ENCODE results near the gene MAL.

The MAL gene

DNA sequence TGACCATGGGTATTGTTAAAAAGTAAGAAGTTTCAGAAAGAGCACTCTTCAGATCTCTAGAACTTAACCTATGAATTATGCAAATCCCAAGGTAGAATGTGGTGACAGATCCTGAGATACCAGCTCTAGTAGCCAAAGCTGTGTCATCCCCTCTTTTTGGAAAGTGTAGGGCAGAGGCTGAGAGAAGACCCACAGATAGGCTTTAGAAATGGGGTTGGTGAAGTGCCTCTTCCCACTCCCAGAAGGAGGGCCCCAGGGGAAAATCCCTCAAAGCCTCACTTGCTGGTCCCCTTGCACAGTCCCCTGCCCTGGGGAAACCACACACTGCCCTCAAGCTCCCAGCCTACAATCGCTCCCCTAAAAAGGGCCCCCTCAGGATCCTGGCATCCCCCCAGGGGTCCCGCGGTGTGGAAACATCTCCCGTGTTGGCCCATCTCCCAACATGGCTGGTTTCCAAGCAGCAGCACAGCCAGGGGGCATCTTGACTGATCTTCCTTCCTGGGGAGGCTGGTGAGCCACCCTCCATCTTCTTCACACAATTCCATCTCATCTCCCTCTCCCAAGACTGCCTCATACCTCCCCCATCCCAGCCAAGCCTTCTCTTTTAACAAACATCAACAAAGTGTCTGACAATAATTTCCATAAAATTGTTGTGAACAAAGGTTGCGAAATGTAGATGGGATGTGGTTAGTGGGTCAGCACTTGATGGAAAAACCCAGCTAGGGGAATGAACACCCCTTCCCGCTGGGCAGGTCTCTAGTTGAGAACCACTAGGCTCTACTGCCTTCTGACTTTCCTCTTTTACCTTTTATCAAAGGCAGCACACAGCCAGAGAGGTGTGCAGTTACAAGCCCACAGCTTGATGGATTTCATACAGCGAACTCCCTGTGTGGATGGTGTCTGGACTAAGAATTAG, 25.1 kb downstream of the MAL start:
- no peak for DNase-seq

DNA sequence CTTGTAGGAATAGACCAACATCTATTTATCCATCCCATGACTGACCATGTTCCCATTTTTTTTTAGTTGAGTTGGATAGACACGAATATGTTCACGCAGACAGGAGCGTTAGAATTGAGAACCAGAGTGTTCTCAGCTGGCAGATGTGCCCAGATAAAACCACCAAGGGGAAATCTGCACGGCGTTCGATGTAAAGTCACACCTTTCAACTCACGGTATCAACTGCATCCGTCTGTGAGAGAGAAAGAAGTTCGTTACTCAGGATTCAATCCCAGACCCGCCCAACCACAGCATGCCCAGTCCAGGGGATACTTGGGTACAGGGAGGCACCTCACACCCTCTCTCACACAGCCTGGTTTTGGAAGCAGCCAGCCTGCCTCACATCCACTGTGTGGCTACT, 26.1 kb downstream of the MAL start:
- DNase-seq, result no peak

GRCh38 chr2:95052307-95052706, 26.8 kb downstream of the MAL start:
- DNase-seq, result no peak

DNA sequence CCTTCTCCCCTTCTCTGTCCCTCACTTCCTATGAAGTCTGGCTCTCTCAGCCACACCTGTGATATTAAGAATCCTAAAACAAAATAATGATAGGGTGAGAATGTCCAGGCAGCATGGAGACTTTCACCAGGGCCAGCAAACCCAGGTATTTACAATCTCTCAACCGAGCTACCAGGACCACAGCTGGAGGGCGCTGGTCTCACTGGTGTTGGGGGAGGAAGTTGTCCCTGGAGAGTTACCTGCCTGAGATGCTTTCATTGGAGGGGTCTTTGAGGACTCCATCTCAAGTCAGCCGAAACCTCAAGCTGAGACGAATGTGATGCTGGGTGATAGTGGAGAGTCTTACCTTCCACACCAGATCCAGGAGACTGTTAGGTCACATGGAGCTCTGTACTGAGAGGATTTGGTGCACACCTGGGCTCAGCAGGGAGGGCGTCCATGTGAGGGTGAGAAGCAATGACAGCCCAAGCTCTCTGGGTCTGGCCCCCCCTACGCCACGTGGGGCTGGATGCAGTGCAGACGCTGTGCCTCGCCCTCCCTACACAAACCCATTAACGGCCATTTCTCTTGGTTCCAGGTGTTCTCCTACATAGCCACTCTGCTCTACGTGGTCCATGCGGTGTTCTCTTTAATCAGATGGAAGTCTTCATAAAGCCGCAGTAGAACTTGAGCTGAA, 27.4 kb downstream of the MAL start:
- DNase-seq, result no peak

DNA sequence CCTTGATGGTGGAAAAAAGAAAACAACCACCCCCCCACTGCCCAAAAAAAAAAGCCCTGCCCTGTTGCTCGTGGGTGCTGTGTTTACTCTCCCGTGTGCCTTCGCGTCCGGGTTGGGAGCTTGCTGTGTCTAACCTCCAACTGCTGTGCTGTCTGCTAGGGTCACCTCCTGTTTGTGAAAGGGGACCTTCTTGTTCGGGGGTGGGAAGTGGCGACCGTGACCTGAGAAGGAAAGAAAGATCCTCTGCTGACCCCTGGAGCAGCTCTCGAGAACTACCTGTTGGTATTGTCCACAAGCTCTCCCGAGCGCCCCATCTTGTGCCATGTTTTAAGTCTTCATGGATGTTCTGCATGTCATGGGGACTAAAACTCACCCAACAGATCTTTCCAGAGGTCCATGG, 28.0 kb downstream of the MAL start:
- DNase-seq, result no peak

DNA sequence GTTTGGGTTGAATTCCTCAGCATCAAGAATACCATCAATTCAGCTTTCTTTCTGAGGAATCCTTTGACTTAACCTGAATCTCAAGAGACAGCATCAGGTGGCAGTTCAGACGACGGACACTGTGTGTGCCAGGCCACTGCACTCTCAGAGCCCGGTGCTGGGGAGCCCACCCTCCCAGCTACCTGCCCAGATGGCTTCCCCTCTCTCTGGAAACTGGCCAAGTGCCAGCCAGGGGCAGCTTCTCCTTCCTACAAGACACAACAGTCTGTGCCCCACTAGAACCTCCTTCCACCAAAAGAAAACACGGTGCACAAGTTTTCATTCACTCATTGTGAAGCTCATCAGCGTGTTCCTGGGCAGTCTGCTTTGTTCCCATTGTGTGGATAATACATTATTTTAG, 28.5 kb downstream of the MAL start:
- no peak for DNase-seq

- DNase-seq, result no peak
Observed at GRCh38 chr2:95055262-95055661, 29.8 kb downstream of the MAL start.

- DNase-seq, result no peak
Observed at GRCh38 chr2:95056044-95056443, 30.5 kb downstream of the MAL start.

GRCh38 chr2:95056461-95057459, 31.3 kb downstream of the MAL start:
- peak in 1 of 2 donors; percentile 46 for DNase-seq

- peak; percentile 88 to 94 for DNase-seq
Observed at GRCh38 chr2:95057535-95058370, 32.2 kb downstream of the MAL start.

DNA sequence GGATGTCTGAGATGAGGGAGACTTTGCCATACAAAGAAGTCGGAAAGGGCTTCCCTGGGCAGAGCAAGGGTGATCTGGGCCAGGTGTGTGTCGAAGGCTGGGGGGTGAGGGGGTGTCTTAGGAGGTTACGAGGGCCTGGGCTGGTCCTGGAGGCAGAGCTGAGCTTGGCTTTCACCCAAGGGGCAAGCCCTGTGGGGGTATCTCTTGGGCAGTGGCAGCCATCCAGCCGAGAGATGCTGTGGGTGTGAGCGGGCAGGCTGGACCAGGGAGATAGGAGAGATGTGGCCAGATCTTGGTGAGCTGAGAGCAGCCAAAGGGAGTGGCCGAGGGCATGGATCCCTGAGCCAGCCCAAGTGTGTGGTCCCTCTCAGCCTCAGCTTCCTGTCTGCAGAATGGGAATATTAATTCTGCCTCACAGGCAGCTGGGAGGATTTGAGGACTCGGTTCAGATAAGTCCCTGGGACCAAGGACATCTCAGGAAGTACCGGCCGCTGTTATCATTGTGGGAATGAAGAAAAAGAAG, 33.0 kb downstream of the MAL start:
- no peak for DNase-seq

DNA sequence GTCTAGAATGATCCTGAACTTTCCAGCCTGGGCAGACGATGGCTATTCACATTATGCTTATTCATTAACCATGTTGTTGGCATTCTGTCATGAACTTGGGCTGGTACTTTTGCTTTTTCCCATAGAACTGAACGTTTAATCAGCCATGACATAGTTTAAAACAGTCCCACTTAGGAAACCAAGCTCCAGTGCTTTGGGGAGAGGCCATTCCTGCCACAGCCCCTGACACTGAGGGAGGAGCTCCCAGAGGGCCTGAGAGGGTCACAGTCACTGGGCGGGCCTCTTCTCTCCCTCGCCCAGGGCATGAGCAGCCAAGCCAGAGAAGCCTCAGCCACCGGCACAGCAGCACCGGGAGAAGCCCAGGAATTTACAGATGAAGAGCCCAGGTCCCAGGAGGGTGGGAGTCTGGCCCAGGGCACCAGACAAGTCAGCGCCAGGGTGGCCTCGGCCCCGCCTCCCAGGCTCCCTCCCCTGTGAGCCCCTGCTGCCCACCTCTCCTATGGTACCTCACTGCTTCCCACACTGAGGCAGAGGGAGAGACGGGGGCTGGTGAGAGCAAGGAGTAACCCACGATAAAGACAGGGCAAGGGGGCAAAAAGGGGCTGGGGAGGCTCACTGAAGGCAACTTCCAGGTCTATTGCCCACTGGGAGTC, 33.6 kb downstream of the MAL start:
- DNase-seq, result no peak

GRCh38 chr2:95059656-95060370, 34.3 kb downstream of the MAL start:
- DNase-seq, result no peak

GRCh38 chr2:95060446-95061118, 35.1 kb downstream of the MAL start:
- DNase-seq, result peak; percentile 67 to 78

- DNase-seq, result no peak
Observed at GRCh38 chr2:95061119-95061512, 35.6 kb downstream of the MAL start.

DNA sequence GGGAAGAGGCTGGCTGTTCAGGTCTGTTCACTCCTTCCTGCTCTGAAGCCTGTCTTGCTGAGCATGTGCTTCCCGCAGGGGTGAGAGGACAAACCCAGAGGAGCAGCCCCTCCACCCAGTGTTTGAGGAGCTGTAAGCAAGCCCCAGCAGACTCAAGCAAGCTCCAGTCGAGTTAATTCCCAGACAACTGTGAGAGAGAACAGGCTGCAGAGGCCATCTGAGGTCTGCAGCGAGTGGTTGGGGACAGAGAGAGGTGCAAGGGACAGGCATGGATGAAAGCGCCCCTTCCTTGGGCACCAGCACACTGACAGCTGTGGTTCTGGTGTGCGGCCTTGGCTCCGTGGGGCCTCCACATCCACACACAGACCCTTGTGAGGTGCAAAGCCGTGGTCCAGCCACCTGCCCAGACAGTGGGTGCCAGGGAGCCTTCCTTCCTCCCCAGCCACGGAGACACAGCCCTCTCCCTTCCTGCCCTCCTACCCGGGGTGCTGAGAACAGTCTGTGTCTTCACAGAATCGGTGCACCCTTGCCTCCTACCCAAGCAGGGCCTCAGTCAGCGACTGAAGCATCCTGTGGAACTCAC, 36.2 kb downstream of the MAL start:
- DNase-seq, result no peak

DNA sequence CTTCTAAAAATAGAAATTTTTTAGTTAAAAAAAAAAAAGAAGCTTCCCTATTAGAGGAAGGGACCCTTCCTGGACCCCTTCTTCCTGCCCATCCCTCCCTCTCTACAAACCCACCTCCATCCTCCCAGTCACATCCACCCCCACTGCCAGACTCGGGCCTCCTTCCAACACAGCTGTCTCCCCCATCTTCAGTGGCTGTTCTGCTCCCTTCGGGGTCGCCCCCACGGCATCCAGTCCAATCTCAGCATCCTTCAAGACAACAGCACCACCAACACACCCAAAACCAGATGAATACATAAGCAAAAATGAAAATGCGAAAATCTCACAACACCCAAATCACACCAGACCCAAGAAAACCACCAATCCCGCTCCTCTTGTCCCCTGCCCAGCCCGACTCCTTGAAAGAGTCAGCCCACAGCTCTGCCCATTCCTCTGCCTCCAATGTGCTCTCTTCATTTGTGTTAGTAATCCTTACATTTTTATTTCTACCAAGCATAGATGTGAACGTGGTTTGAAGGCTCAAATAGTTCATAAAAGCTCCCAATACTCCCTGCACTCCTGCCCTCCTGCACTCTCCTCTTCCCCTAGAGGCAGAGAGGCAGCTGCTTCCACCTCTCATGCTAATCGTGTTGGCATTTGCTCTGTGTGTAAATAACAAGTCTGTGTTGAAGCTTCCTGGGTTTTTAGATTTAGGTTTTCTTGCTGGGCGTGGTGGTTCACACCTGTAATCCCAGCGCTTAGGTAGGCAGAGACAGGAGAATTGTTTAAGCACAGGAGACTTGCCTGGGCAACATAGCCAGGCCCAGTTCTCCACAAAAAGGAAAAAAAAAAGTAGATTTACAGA, 37.0 kb downstream of the MAL start:
- peak in 1 of 2 donors; percentile 27 for DNase-seq
